GM23338 (cell line): ENCODE measurements around the gene CRYL1. TPM values are rescaled to one million over a fixed set of nuclear protein-coding genes. Genes with fewer than 3 reads are reported as not detected.

Experiments used
- ATAC-seq: fragments of 200-7000 bp; cut with Tn5 transposase; 3 replicates; pipeline ENCODE4 v1.9.1; 2020
- DNase-seq: peaks from one replicate; pipeline ENCODE4 v3.0.0-alpha.2; 2015; ENCODE audit warnings: low spot score
- H2AFZ ChIP-seq: fragments of 200-600 bp; sonication (generic); 2 replicates; pipeline ENCODE4 v1.8.0; 2016; ENCODE audit warnings: antibody characterized with exemption, mild to moderate bottlenecking, moderate library complexity
- H3F3A ChIP-seq: fragments of 200-600 bp; sonication (generic); replicated peaks from 2 replicates; pipeline ENCODE4 v1.8.0; 2017; ENCODE audit warnings: antibody characterized with exemption, mixed run types, low read depth
- H3K27ac ChIP-seq: fragments of 200-600 bp; sonication (generic); 2 replicates; pipeline ENCODE4 v1.6.1; 2016; ENCODE audit warnings: low read depth
- H3K27me3 ChIP-seq: fragments of 200-600 bp; sonication (generic); 2 replicates; pipeline ENCODE4 v1.8.0; 2016; ENCODE audit warnings: mild to moderate bottlenecking, mixed run types, moderate library complexity; ENCODE audit not compliant: insufficient read depth
- H3K36me3 ChIP-seq: fragments of 200-600 bp; sonication (generic); 2 replicates; pipeline ENCODE4 v1.8.0; 2016; ENCODE audit warnings: mild to moderate bottlenecking; ENCODE audit not compliant: insufficient read depth
- H3K4me1 ChIP-seq: fragments of 200-600 bp; sonication (generic); 2 replicates; pipeline ENCODE4 v1.8.0; 2016; ENCODE audit warnings: mild to moderate bottlenecking, moderate library complexity; ENCODE audit not compliant: insufficient read depth
- H3K4me2 ChIP-seq: fragments of 200-600 bp; sonication (generic); 2 replicates; pipeline ENCODE4 v1.7.1; 2017; ENCODE audit warnings: mixed run types
- H3K4me3 ChIP-seq: fragments of 200-600 bp; sonication (generic); 2 replicates; pipeline ENCODE4 v1.6.1; 2016; ENCODE audit warnings: mixed run types
- H3K79me2 ChIP-seq: fragments of 200-600 bp; sonication (generic); replicated peaks from 2 replicates; pipeline ENCODE4 v1.8.0; 2017; ENCODE audit warnings: mild to moderate bottlenecking; ENCODE audit not compliant: insufficient read depth
- H3K9me2 ChIP-seq: fragments of 200-600 bp; sonication (generic); 2 replicates; pipeline ENCODE4 v1.8.0; 2017; ENCODE audit not compliant: insufficient read depth
- H4K20me1 ChIP-seq: fragments of 200-600 bp; sonication (generic); replicated peaks from 2 replicates; pipeline ENCODE4 v1.8.0; 2017; ENCODE audit warnings: mild to moderate bottlenecking; ENCODE audit not compliant: insufficient read depth
- H3K27ac Mint-ChIP-seq: 2 replicates; pipeline ENCODE4 v1.8.0; 2020; ENCODE audit warnings: inconsistent platforms, mild to moderate bottlenecking, moderate library complexity, mixed read lengths
- H3K27me3 Mint-ChIP-seq: 3 replicates; pipeline ENCODE4 v1.8.0; 2022; ENCODE audit warnings: low read depth, mild to moderate bottlenecking, moderate library complexity, mixed read lengths, inconsistent platforms; ENCODE audit not compliant: insufficient read depth, poor library complexity
- H3K36me3 Mint-ChIP-seq: 3 replicates; pipeline ENCODE4 v1.8.0; 2021; ENCODE audit warnings: low read depth, mild to moderate bottlenecking, inconsistent platforms, moderate library complexity, mixed read lengths
- H3K4me1 Mint-ChIP-seq: 3 replicates; pipeline ENCODE4 v1.8.0; 2020; ENCODE audit warnings: mild to moderate bottlenecking, inconsistent platforms, mixed read lengths
- H3K4me3 Mint-ChIP-seq: 3 replicates; pipeline ENCODE4 v1.8.0; 2021; ENCODE audit warnings: moderate library complexity, mild to moderate bottlenecking, inconsistent platforms, mixed read lengths
- H3K9me3 Mint-ChIP-seq: 3 replicates; pipeline ENCODE4 v1.8.0; 2020; ENCODE audit warnings: moderate library complexity, mild to moderate bottlenecking, inconsistent platforms, mixed read lengths
- CREB1 ChIP-seq: fragments of 250-450 bp; sonication (Bioruptor Pico); IDR thresholded peaks from 2 replicates; pipeline ENCODE4 v1.5.0; 2020; ENCODE audit warnings: low read depth, mild to moderate bottlenecking, moderate library complexity
- CTCF ChIP-seq, 2 experiments: fragments of 200-600 bp in 1 of 2; sonication (generic) in 1 of 2; conservative IDR thresholded peaks; 2 replicates each; pipeline versions ENCODE4 v1.5.1 to v1.6.1; 2016 to 2017; ENCODE audit warnings: antibody characterized with exemption in 2 of 2, low read depth in 2 of 2, mild to moderate bottlenecking in 2 of 2, moderate library complexity in 1 of 2
- POLR2AphosphoS5 ChIP-seq: IDR thresholded peaks from 2 replicates; pipeline ENCODE4 v1.6.1; 2016; ENCODE audit warnings: antibody characterized with exemption, low read depth
- ZNF331 ChIP-seq: fragments of 250-450 bp; sonication (Bioruptor Pico); IDR thresholded peaks from 2 replicates; pipeline ENCODE4 v1.5.0; 2020; ENCODE audit warnings: low read depth, mild to moderate bottlenecking, moderate library complexity
- ZNF462 ChIP-seq: fragments of 250-450 bp; sonication (Bioruptor Pico); IDR thresholded peaks from 2 replicates; pipeline ENCODE4 v1.5.0; 2020; ENCODE audit warnings: mild to moderate bottlenecking, moderate library complexity
- polyA plus RNA-seq: library from polyadenylated mRNA; unstranded; fragments of >200 nt; fragmentation: Nextera tagmentation; extraction: Ambion mirVana; gene quantifications from 2 replicates; pipeline ENCODE4 v1.2.1, GENCODE V29; 2016
- total RNA-seq: library from RNA; depleted of rRNA; stranded (reverse); fragments of >200 nt; shearing (Covaris generic); gene quantifications from 2 replicates; pipeline ENCODE4 v1.2.3, GENCODE V29; 2014

Gene CRYL1
- total and polyA plus RNA-seq, 2 experiments from 2014 or later, result 2.2 to 2.6 TPM

- TF ChIP-seq ZNF462 (CRISPR knock-in tag), result no peak
- TF ChIP-seq CTCF (conservative IDR thresholded peaks at IDR 0.05; ENCODE audit: low read depth in 2 of 2), result no peak
- no peak for TF ChIP-seq ZNF331 (CRISPR knock-in tag)
Measured at GRCh38 chr13:20497006-20497775, 28.5 kb downstream of the CRYL1 start (continued).

- DNase-seq (peak; percentile 75), ATAC-seq (peak; percentile 73)
- Histone ChIP-seq H3K27ac (no peak overlapping the region), H3K4me2 (no peak overlapping the region), H3K4me3 (no peak overlapping the region), H3K36me3 (no peaks in the 10 kb centered on the region), H3K27me3 (no peaks in the 10 kb centered on the region), H3K4me1 (no peaks in the 10 kb centered on the region), H3K79me2 (no peaks in the 10 kb centered on the region), H2AFZ (no peak overlapping the region), H3K9me2 (0 out of 2 replicates have a peak, but pooled peaks cover 4% of the 10 kb centered on the region), H4K20me1 (no peaks in the 10 kb centered on the region), H3F3A (no peaks in the 10 kb centered on the region)
- TF ChIP-seq CREB1 (no peak), CTCF (conservative IDR thresholded peaks at IDR 0.05; ENCODE audit: low read depth in 2 of 2) (peak; percentile 84 to 99), POLR2AphosphoS5 (no peak)
- peaks cover 8% of the 10 kb centered on the region for H3K4me1 Mint-ChIP-seq
- H3K4me3 Mint-ChIP-seq, result no peak overlapping the region
- H3K27ac Mint-ChIP-seq, result no peak overlapping the region
- peaks cover 5% of the 10 kb centered on the region; the same call in 2 of the 3 replicates for H3K36me3 Mint-ChIP-seq
- peaks cover under 1% of the 10 kb centered on the region for H3K27me3 Mint-ChIP-seq
- peaks cover 13% of the 10 kb centered on the region for H3K9me3 Mint-ChIP-seq
Measured at GRCh38 chr13:20495087-20496023, 30.3 kb downstream of the CRYL1 start.
